Prostate gland (tissue), 2 donors: ENCODE data around the gene SCN2A.

ENCODE experiments used
- POLR2A ChIP-seq: fragments of 450-650 bp; IDR thresholded peaks from one replicate; pipeline ENCODE4 v1.6.1; 2016; ENCODE audit warnings: antibody characterized with exemption, mild to moderate bottlenecking
- POLR2AphosphoS5 ChIP-seq: sonication (generic); formaldehyde crosslinking; IDR thresholded peaks from one replicate; pipeline ENCODE4 v1.6.1; 2017; ENCODE audit warnings: antibody characterized with exemption
- TF ChIP-seq, protein P1 (sequence below), 4 experiments: fragments of 200-600 bp in 2 of 4; fragments of 450-650 bp in 2 of 4; sonication (generic) in 2 of 4; IDR thresholded peaks; 1 replicate in 3 of 4; 2 replicates in 1 of 4; pipeline ENCODE4 v1.5.1; 2016 to 2019; ENCODE audit warnings: antibody characterized with exemption in 4 of 4, mild to moderate bottlenecking in 2 of 4, moderate library complexity in 2 of 4

- no peak for TF ChIP-seq POLR2A
- TF ChIP-seq, protein P1, sequence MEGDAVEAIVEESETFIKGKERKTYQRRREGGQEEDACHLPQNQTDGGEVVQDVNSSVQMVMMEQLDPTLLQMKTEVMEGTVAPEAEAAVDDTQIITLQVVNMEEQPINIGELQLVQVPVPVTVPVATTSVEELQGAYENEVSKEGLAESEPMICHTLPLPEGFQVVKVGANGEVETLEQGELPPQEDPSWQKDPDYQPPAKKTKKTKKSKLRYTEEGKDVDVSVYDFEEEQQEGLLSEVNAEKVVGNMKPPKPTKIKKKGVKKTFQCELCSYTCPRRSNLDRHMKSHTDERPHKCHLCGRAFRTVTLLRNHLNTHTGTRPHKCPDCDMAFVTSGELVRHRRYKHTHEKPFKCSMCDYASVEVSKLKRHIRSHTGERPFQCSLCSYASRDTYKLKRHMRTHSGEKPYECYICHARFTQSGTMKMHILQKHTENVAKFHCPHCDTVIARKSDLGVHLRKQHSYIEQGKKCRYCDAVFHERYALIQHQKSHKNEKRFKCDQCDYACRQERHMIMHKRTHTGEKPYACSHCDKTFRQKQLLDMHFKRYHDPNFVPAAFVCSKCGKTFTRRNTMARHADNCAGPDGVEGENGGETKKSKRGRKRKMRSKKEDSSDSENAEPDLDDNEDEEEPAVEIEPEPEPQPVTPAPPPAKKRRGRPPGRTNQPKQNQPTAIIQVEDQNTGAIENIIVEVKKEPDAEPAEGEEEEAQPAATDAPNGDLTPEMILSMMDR (IDR thresholded peaks at IDR 0.05) = no peak
- no peak for TF ChIP-seq POLR2AphosphoS5
Measured at GRCh38 chr2:165348441-165348840, 109.2 kb downstream of the SCN2A start.
